Activated T-helper 1 cell treated with anti-CD3 and anti-CD28 coated beads, Interleukin-12 subunit alpha, Interleukin-12 subunit beta, Interleukin-2, Interleukin-4 antibody, amounts not matched to agents 30 ng/mL and 10 ng/mL and 1 ng/mL, durations not matched to agents 14 hours and 24 hours and 36 hours (primary cell): ENCODE data around the gene NDUFA12. TPM values are rescaled to one million over a fixed set of nuclear protein-coding genes. Genes with fewer than 3 reads are reported as not detected.
"Not testable (repeated sequence)": the region's sequence is repeated elsewhere in the genome, so short reads cannot be mapped to it uniquely, and the experiment has no call there.

Source experiments
- DNase-seq: peaks from one replicate; pipeline ENCODE4 v3.0.0; 2021; ENCODE audit warnings: low spot score
- H3K27ac Mint-ChIP-seq: one replicate; pipeline ENCODE4 v1.8.0; 2021; ENCODE audit warnings: mild to moderate bottlenecking, mixed read lengths
- H3K27me3 Mint-ChIP-seq: one replicate; pipeline ENCODE4 v1.8.0; 2022; ENCODE audit warnings: mild to moderate bottlenecking, moderate library complexity, mixed read lengths; ENCODE audit not compliant: insufficient read depth
- H3K36me3 Mint-ChIP-seq: one replicate; pipeline ENCODE4 v1.8.0; 2021; ENCODE audit warnings: low read depth, mixed read lengths
- H3K4me1 Mint-ChIP-seq: one replicate; pipeline ENCODE4 v1.8.0; 2021; ENCODE audit warnings: low read depth, mixed read lengths
- H3K4me3 Mint-ChIP-seq: one replicate; pipeline ENCODE4 v1.8.0; 2021; ENCODE audit warnings: mild to moderate bottlenecking, moderate library complexity, mixed read lengths
- H3K9me3 Mint-ChIP-seq: one replicate; pipeline ENCODE4 v1.8.0; 2021; ENCODE audit warnings: mixed read lengths
- intact Hi-C: fragments of 100-400 bp; cut with micrococcal nuclease; formaldehyde crosslinking; loops from one replicate; pipeline ENCODE4 v1.15.1; 2024
- total RNA-seq: library from RNA; stranded (reverse); gene quantifications from 2 replicates; pipeline ENCODE4 v1.2.3, GENCODE V29; 2022

NDUFA12 gene
- total RNA-seq, 1 donor from 2014 or later = 113 TPM

GRCh38 chr12:94997726-94998125, 5.8 kb downstream of the NDUFA12 start:
- no peak overlapping the region for H3K4me3 Mint-ChIP-seq
- DNase-seq = no peak
- H3K27me3 Mint-ChIP-seq = no peaks in the 10 kb centered on the region
- intact Hi-C loops = no loop called here
- no peak overlapping the region for H3K27ac Mint-ChIP-seq
- H3K9me3 Mint-ChIP-seq = no peaks in the 10 kb centered on the region
- peaks cover 33% of the 10 kb centered on the region for H3K4me1 Mint-ChIP-seq
- peaks cover 19% of the 10 kb centered on the region for H3K36me3 Mint-ChIP-seq

- H3K4me1 Mint-ChIP-seq = peaks cover 34% of the 10 kb centered on the region
- H3K27ac Mint-ChIP-seq = no peak overlapping the region
- H3K9me3 Mint-ChIP-seq = no peaks in the 10 kb centered on the region
- DNase-seq = no peak
- intact Hi-C loops = no loop called here
- H3K27me3 Mint-ChIP-seq = no peaks in the 10 kb centered on the region
- H3K4me3 Mint-ChIP-seq = no peak overlapping the region
- H3K36me3 Mint-ChIP-seq = peaks cover 21% of the 10 kb centered on the region
Observed at GRCh38 chr12:94997061-94997460, 6.4 kb downstream of the NDUFA12 start.

GRCh38 chr12:94994312-94994711, 9.2 kb downstream of the NDUFA12 start:
- DNase-seq = no peak
- intact Hi-C loops = no loop called here
- no peaks in the 10 kb centered on the region for H3K9me3 Mint-ChIP-seq
- peaks cover 22% of the 10 kb centered on the region for H3K36me3 Mint-ChIP-seq
- no peaks in the 10 kb centered on the region for H3K27me3 Mint-ChIP-seq
- H3K4me3 Mint-ChIP-seq = no peak overlapping the region
- peaks cover 36% of the 10 kb centered on the region for H3K4me1 Mint-ChIP-seq
- no peak overlapping the region for H3K27ac Mint-ChIP-seq

- peaks cover 36% of the 10 kb centered on the region for H3K4me1 Mint-ChIP-seq
- DNase-seq, H3K27ac Mint-ChIP-seq, H3K4me3 Mint-ChIP-seq, H3K9me3 Mint-ChIP-seq, intact Hi-C loops, H3K27me3 Mint-ChIP-seq: not testable (repeated sequence)
- peaks cover 20% of the 10 kb centered on the region for H3K36me3 Mint-ChIP-seq
Observed at GRCh38 chr12:94993855-94994254, 9.6 kb downstream of the NDUFA12 start.

GRCh38 chr12:94990222-94990621, 13.3 kb downstream of the NDUFA12 start:
- Mint-ChIP-seq H3K36me3 (peaks cover 26% of the 10 kb centered on the region), H3K9me3 (no peaks in the 10 kb centered on the region), H3K4me1 (peaks cover 45% of the 10 kb centered on the region), H3K27ac (no peak overlapping the region), H3K4me3 (no peak overlapping the region), H3K27me3 (no peaks in the 10 kb centered on the region)
- intact Hi-C loops = no loop called here
- DNase-seq = no peak

- Mint-ChIP-seq H3K36me3 (peaks cover 26% of the 10 kb centered on the region), H3K27ac (no peak overlapping the region), H3K4me1 (peaks cover 50% of the 10 kb centered on the region), H3K4me3 (no peak overlapping the region), H3K27me3 (no peaks in the 10 kb centered on the region), H3K9me3 (no peaks in the 10 kb centered on the region)
- DNase-seq = no peak
- intact Hi-C loops = loop anchor here (5.0 to 10.0 kb wide), 2 partner anchors 46 to 344 kb away; no protein-coding TSS in a partner anchor
Observed at GRCh38 chr12:94988471-94988870, 15.0 kb downstream of the NDUFA12 start.

- intact Hi-C loops = loop anchor here (5.0 to 10.0 kb wide), 2 partner anchors 46 to 343 kb away; no protein-coding TSS in a partner anchor
- peaks cover 50% of the 10 kb centered on the region for H3K4me1 Mint-ChIP-seq
Observed at GRCh38 chr12:94987801-94988200, 15.7 kb downstream of the NDUFA12 start.

GRCh38 chr12:94987076-94987669, 16.3 kb downstream of the NDUFA12 start:
- intact Hi-C loops = loop anchor here (5.0 to 10.0 kb wide), 2 partner anchors 45 to 342 kb away; no protein-coding TSS in a partner anchor
- DNase-seq = no peak
- Mint-ChIP-seq H3K27me3 (no peaks in the 10 kb centered on the region), H3K9me3 (no peaks in the 10 kb centered on the region), H3K4me1 (peaks cover 45% of the 10 kb centered on the region), H3K4me3 (no peak overlapping the region), H3K36me3 (peaks cover 22% of the 10 kb centered on the region), H3K27ac (no peak overlapping the region)

More at GRCh38 chr12:94987801-94988200, 15.7 kb downstream of the NDUFA12 start:
- no peak overlapping the region for H3K4me3 Mint-ChIP-seq
- no peaks in the 10 kb centered on the region for H3K27me3 Mint-ChIP-seq
- no peaks in the 10 kb centered on the region for H3K9me3 Mint-ChIP-seq
- H3K36me3 Mint-ChIP-seq = peaks cover 26% of the 10 kb centered on the region
- DNase-seq = no peak
- H3K27ac Mint-ChIP-seq = no peak overlapping the region

- H3K27ac Mint-ChIP-seq = not testable (repeated sequence)
- peaks cover 39% of the 10 kb centered on the region for H3K4me1 Mint-ChIP-seq
- intact Hi-C loops = loop anchor here (5.0 to 10.0 kb wide), 2 partner anchors 43 to 340 kb away; no protein-coding TSS in a partner anchor
Observed at GRCh38 chr12:94985099-94985498, 18.4 kb downstream of the NDUFA12 start.

GRCh38 chr12:94983321-94983720, 20.2 kb downstream of the NDUFA12 start:
- intact Hi-C loops = loop anchor here (10.0 kb wide), 1 partner anchor 339 kb away; no protein-coding TSS in a partner anchor
- peaks cover 26% of the 10 kb centered on the region for H3K4me1 Mint-ChIP-seq
- DNase-seq = no peak

More at GRCh38 chr12:94985099-94985498, 18.4 kb downstream of the NDUFA12 start:
- not testable (repeated sequence) for DNase-seq, H3K9me3 Mint-ChIP-seq, H3K27me3 Mint-ChIP-seq, H3K4me3 Mint-ChIP-seq
- peaks cover 18% of the 10 kb centered on the region for H3K36me3 Mint-ChIP-seq

GRCh38 chr12:94982456-94982855, 21.0 kb downstream of the NDUFA12 start:
- H3K27me3 Mint-ChIP-seq = no peaks in the 10 kb centered on the region
- H3K9me3 Mint-ChIP-seq = no peaks in the 10 kb centered on the region
- H3K27ac Mint-ChIP-seq = no peak overlapping the region
- intact Hi-C loops = loop anchor here (10.0 kb wide), 1 partner anchor 338 kb away; no protein-coding TSS in a partner anchor
- no peak overlapping the region for H3K4me3 Mint-ChIP-seq
- H3K4me1 Mint-ChIP-seq = peaks cover 17% of the 10 kb centered on the region
- H3K36me3 Mint-ChIP-seq = peaks cover 7% of the 10 kb centered on the region
- DNase-seq = no peak

More at GRCh38 chr12:94983321-94983720, 20.2 kb downstream of the NDUFA12 start:
- no peak overlapping the region for H3K4me3 Mint-ChIP-seq
- H3K27ac Mint-ChIP-seq = no peak overlapping the region
- H3K9me3 Mint-ChIP-seq = no peaks in the 10 kb centered on the region
- H3K36me3 Mint-ChIP-seq = peaks cover 10% of the 10 kb centered on the region
- H3K27me3 Mint-ChIP-seq = no peaks in the 10 kb centered on the region

- DNase-seq = no peak
- Mint-ChIP-seq H3K9me3 (no peaks in the 10 kb centered on the region), H3K4me1 (peaks cover 10% of the 10 kb centered on the region), H3K36me3 (peaks cover 5% of the 10 kb centered on the region), H3K4me3 (no peak overlapping the region), H3K27ac (no peak overlapping the region), H3K27me3 (no peaks in the 10 kb centered on the region)
- intact Hi-C loops = loop anchor here (1.0 to 10.0 kb wide), 2 partner anchors 336 to 377 kb away; no protein-coding TSS in a partner anchor
Observed at GRCh38 chr12:94980577-94980976, 22.9 kb downstream of the NDUFA12 start.

- Mint-ChIP-seq H3K9me3 (no peaks in the 10 kb centered on the region), H3K4me1 (peaks cover 10% of the 10 kb centered on the region), H3K27me3 (no peaks in the 10 kb centered on the region), H3K36me3 (peaks cover 5% of the 10 kb centered on the region), H3K27ac (no peak overlapping the region), H3K4me3 (no peak overlapping the region)
- no peak for DNase-seq
- intact Hi-C loops = loop anchor here (1.0 to 10.0 kb wide), 2 partner anchors 335 to 377 kb away; no protein-coding TSS in a partner anchor
Observed at GRCh38 chr12:94979941-94980340, 23.6 kb downstream of the NDUFA12 start.
